GM21723 (cell line): ENCODE measurements around the gene CALHM2.
"Not testable (repeated sequence)": the region's sequence is repeated elsewhere in the genome, so short reads cannot be mapped to it uniquely, and the experiment has no call there.

Experiments
- ATAC-seq: cut with Tn5 transposase; IDR thresholded peaks from one replicate; pipeline ENCODE4 v1.9.1; 2021; ENCODE audit warnings: mild to moderate bottlenecking, moderate library complexity; ENCODE audit not compliant: unreplicated experiment

CALHM2 gene

GRCh38 chr10:103419101-103419500 lies 33.1 kb downstream of the CALHM2 start:
- ATAC-seq: no peak

- no peak for ATAC-seq
Measured at GRCh38 chr10:103417601-103418000, 34.6 kb downstream of the CALHM2 start.

GRCh38 chr10:103417148-103417469 lies 35.1 kb downstream of the CALHM2 start:
- not testable (repeated sequence) for ATAC-seq

- ATAC-seq: no peak
Measured at GRCh38 chr10:103416436-103417147, 35.6 kb downstream of the CALHM2 start.

GRCh38 chr10:103415581-103415980 lies 36.6 kb downstream of the CALHM2 start:
- ATAC-seq: no peak

GRCh38 chr10:103413564-103413963 lies 38.6 kb downstream of the CALHM2 start:
- ATAC-seq: no peak

GRCh38 chr10:103397191-103397825 lies 54.9 kb downstream of the CALHM2 start:
- ATAC-seq: no peak

GRCh38 chr10:103396789-103397087 lies 55.4 kb downstream of the CALHM2 start:
- ATAC-seq: no peak
